OCI-LY7 (cell line): ENCODE data around the gene LRFN2.

Source experiments
- CTCF ChIP-seq: fragments of 200-600 bp; sonication (generic); conservative IDR thresholded peaks from 2 replicates; pipeline ENCODE4 v1.5.1; 2014; ENCODE audit warnings: mild to moderate bottlenecking, antibody characterized with exemption, low read length, moderate library complexity, mixed read lengths
- EZH2phosphoT487 ChIP-seq: fragments of 200-600 bp; sonication (generic); IDR thresholded peaks from 2 replicates; pipeline ENCODE4 v1.6.1; 2018; ENCODE audit warnings: low read depth, borderline replicate concordance, mild to moderate bottlenecking, mixed run types, antibody characterized with exemption, low read length, moderate library complexity, mixed read lengths

DNA sequence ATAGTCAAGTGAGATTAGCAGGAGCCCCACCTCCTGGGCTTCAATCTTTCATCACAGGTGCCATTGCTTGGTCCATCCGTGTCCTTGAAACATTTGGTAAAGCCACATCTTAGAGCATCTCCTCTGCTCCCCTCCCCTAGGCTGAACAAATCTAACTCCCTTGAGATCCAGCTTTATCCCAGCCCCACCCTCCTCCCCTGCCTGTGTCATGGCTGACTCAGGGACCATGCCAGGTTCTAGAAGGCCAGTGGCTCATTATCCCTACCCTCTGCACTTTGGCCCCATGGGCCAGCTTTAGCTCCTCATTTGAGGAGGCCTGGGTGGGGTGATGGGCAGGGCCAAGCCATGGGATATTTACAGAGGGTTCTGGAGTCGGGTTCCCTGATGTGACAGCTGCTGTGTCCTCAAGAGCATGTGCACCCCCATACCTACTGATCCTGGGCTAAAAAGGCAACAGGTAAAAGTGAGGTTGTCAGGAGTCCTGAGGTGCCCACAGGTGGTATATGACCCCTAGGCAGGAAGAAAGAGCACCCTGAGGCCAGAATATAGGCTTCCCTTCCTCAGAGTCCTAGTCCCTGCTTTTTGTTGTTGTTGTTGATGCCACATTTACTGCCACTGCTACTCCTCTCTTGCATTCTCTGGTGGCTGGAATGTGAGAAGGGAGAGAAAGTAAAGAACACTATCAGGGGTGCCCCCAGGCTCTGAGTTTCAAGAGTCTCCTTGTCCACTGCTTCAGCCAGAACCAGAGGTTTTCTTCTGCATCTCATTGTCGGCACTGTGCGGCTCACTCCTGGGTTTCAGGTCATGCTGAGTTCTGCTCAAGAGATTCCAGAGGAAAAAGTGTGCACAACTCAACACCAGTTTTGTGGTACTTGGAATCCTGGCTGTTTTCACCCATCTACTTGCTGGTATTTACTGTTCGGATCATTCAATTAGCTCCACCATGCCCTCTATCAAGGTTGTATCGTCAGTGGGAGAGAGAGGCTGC is 228.4 kb downstream of the LRFN2 start:
- TF ChIP-seq CTCF (no peak), EZH2phosphoT487 (no peak)
